HG03469 (cell line): ENCODE results near the gene SUSD1.
"Not testable (repeated sequence)": the region's sequence is repeated elsewhere in the genome, so short reads cannot be mapped to it uniquely, and the experiment has no call there.

Experiments
- ATAC-seq: cut with Tn5 transposase; IDR thresholded peaks from one replicate; pipeline ENCODE4 v1.9.1; 2021; ENCODE audit warnings: mild to moderate bottlenecking, moderate library complexity, moderate number of reproducible peaks; ENCODE audit not compliant: unreplicated experiment

SUSD1 gene

DNA sequence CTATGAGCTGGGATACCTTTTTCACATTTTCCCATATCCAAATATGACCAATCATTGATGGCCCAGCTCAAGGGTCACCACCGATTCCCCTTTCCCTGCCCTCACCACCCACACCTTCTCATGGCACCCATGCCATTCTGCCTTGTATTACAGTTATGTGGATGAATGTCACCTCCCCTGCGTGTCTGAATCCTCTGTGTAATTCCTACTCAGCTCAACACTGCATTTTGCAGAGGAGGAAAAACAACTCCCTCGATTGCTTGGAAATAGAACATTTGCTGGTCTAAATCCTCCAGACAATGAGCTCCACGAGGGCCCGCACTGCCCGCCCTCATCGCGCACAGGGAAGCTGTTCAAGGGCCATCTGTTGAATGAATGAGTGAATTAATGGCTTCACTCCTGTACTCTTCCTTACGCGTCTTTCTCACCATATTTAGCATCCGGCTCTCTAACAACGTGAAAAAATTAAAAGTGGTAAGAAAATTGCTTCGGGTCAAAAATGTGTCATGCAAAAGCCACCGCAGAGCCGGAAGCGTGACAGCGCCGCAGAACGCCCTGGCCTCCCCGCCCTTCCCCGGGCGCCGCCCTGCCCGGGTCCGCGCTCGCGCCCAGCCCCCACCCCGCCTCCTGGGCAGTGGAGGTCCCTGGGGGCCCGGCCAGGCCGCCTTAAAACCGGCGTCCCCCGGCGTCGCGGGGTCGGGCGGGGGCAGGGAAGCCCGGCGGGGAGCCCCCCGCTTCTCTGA lies 704 bp downstream of the SUSD1 start:
- peak; percentile 61 for ATAC-seq

DNA sequence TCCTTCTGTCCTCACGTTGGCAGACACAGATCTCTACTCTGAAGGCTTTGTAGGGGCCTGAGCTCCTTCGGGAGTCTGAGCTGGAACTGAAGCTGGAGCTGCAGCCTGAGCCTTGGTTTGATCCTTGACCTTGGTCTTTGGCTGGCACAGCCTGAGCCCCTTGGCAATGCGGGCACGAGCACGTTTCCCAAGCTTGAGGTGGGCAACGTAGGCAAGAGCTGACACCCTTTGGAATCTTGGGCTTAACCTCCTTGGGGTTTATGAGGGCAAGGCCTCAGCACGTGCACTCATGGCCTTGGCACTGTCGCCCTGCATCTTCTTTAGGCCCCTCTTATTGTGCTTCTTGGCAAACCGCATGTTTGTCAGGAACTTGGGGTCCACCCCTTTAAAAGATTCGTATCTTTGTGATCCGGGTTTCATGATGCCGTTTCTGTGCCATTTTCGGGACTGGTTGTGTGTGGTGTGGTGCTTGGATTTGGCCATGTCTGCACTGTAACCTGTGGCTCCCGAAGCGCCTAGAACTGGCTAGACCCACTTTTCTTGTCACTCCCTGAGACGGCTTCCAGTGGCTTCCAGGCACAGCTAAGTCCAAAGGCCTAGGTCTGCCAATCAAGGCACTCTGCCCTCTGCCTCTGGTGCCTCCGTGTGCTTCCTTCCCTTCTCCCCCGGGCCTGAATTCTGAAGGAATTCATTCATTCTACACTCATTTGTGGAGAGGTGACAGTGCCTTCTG lies 1.4 kb downstream of the SUSD1 start:
- ATAC-seq, result no peak

DNA sequence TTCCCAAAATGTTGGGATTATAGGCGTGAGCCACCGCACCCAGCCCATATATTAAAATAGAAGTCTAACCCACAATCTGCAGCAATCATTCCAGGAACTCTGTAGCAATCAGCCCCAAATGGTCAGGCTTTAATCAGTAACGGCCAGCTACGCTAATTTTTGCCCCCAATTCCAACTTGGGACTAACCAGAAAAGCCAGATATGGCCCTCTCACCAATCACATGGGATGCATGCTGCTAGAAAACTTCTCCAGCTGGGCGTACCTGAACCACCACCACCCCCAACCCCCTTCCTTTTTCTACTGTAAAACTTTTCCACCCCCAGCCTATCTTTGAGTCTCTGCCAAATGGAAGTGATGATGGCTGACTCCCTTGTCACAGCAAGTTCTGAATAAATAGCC lies 4.1 kb downstream of the SUSD1 start:
- ATAC-seq, result no peak

DNA sequence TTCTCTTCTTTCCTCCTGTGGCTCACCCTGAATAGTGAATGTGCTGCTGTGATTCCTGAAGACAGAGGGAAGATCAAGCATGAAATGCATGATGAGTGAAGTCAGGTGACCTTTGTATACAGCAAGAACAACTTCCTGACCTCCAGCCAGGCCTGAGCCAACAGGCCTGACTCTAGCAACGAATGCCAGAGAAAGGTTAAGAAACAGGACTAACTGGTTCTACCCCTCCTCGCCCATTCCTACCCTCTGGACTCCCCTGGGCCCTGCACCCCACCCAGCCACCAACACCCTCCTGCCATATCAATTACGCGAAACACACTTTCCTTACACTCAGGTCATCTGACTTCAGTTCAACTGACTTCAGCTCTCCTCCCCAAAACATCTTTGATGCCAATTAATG lies 4.9 kb downstream of the SUSD1 start:
- ATAC-seq, result no peak

DNA sequence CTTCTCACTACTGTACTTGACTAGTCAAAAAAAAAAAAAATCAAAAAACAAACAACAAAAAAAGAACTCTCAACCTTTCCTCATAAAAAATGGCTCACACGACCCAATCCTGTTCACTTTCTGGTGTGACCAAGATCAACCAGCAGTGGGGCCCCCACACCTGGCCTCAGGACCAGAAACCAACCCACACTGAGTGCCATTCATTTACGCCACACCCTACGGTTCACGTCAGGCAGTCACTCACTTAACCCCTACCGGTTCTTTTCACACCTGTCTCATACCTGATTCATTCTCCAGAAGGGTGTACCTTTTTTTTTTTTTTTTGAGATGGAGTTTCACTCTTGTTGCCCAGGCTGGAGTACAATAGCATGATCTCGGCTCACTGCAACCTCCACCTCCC lies 5.7 kb downstream of the SUSD1 start:
- ATAC-seq, result no peak

DNA sequence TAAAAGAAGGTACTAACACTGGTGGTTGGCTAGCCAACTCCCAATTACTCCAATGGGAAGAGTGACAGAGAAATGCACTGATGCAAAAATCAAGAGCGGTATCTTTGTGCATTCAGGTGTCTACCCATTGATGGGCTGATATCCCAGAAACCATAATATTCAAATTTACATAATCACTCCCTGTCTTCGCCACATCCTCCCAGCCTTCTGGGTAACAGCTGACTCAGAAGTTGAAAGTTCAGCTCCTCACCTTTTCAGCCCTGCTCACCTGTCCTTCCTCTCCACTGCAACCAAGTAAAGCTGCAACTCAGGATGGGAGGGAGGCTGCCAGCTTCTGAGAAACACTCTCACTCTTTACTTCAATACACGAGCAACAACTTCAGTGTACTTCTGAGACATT lies 6.9 kb downstream of the SUSD1 start:
- ATAC-seq, result no peak

DNA sequence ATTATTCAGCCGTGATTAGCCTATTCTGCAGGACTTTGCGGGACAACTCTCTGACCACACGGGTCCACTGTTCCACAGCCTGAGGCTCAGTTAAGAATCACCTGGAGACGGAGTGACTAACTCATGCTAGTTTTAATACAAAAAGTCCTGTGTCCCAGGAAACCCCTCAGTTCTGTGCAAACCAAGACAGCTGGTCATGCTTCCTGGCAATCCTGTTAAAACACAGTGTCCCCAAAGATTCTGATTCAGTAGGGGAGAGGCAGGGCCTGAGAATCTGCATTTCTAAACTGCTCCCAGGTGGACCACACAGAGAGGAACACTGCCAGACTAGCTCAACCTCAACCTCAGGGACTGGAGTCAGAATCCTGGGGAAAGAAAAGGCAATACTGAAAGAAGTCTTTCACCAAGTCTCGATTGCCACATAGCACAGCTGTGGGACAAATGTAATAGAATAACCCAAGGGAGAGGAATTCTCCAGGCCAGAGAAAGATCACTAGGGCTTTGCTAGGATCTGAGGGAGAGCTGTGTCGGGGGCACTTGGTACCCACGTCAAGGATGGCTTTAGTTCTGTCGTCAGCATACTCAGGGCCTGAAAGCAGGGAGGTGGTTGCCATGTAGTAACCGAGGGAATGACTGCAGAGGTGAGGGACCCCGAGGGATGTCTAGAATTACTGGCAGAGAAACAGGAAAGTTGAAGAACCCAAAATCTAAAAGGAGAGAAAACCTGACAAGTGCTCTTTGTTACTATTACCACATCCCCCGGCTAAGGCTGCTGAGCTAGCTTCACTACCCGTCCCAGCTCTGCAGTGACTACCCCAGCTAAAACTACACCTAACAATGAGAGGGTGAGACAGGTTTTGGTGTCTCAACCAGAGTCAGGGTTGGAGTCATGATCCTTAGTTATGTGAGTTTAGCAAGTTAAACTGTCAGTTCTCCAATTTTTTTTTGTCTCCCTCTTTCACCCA lies 8.6 kb downstream of the SUSD1 start:
- ATAC-seq, result no peak

DNA sequence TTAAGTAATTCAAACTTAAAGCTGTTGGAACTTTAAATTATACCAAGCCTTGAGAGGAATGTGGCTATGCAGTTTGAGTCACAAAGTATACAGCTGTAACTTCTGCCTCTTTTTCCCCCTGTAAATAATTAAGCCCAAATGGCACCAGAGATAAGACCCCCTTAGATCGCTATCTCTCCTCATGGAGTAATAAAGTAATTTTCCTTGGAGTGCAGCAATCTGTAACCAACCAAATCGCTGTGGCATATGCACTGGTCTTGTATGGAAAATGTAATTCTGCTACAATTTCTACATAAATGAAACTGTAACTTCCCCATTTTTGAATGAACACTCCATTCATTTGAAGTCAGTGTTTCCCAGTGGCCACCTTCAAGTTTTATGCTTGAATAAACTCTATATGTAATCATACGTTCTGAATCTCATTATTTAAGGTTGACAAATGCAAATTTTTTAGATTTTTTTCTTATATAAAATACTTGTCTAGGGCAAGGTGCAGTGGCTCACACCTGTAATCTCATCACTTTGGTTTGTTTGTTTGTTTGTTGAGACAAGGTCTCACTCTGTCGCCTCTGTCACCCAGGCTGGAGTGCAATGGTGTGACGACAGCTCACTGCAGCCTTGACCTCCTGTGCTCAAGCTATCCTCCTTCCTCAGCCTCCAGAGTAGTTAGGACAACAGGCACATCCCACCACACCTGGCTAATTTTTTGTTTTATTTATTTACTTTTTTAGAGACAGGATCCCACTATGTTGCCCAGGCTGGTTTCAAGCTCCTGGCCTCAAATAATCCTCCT lies 12.3 kb downstream of the SUSD1 start:
- ATAC-seq, result no peak

DNA sequence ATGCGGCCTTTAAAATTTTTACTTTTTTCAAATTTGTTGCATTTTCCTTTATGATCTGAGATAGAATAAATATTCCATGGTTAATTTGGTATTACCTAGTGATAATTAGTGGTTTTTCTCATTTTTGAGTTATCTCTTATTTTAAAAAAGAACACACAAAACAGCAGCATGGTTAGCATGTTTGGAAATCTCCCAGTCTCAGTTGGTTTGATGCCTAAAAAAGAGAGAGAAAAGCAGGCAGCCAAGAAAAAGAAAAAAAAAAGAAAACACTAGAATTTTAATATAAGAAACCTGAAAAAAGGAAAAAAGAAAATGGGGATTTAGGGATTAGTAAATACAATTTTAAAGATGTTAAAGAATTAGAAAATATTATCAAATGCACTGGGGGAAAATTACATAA lies 15.3 kb downstream of the SUSD1 start:
- ATAC-seq, result no peak

DNA sequence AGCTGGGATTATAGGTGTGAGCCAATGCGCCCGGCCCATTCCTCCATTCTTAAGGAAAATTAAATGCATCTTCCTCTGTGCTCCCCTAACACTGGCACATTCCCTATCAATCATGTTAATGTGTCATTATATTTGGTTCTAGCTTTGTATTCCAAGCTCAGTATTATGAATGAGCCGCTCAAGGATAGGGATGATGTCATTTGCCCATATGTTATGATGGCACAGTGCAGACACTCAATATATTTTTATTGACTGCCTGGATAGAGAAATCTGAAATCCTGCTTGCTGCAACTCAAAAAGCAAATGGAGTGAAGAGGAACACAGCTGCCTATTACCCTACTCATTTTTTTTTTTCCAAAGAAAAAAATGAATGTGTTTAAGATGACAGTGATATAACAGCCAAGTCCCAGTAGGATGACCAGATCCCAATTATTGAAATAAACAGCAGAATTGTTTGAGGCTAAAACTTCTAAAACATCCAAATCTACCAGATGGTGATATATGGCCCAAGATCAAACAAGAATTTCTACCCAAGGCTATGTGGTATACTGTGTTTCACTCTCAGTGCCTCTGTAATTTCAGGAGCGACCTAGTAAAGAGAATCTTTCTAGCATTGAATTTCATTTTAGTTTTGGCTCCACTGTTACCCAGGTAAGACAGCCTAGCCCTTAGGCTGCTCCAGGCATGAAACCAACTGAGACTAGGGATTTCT lies 16.3 kb downstream of the SUSD1 start:
- no peak for ATAC-seq

DNA sequence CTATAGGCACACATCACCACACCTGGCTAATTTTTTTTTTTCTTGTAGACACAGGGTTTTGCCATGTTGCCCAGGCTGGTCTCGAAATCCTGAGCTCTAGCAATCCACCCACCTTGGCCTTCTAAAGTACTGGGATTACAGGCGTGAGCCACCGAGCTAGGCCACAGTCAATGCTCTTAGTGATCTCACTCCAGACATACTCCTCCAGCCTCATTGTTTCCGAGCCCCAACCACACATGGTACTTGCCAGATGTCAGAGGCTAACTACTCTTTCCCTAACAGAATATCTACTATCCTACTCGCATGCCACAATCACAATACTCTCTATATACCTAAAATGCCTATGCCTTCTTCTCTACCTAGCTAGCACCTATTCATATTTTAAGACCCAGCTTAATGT lies 17.1 kb downstream of the SUSD1 start:
- no peak for ATAC-seq

DNA sequence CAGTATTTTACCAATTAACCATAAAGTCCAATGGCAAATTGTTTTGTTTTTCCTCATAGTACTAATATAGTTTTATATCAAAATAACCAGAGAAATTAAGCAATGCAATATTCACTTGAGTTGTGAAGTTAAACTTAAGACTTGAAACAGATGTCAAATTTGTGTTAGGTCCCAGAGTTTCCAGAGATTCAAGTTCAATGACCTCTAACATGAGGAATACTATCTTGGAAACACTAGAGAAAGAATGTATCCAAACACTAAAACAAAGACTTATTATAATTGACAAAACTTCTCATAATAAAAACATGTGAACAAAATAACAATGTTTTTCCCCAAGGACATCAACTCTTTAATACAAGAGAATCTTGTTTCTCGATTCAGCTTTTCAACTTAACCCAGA lies 18.0 kb downstream of the SUSD1 start:
- no peak for ATAC-seq

DNA sequence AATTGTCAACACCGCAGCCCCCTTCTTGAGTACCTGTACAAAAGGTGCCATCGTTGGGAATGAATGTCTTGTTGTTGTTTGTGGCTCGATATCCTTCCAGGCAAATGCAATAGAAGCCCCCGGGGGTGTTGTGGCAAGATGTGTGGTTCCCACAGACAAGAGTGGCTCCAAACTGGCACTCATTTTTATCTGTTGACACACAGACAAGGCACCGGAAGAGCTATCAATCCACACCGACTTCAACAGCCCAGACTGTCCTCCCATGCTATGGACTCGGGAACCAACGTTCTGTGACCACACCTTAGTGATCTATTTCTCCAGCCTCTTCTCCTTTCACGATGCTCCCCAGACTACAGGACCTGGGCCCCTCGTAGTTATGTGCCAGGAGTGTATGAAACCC lies 25.9 kb downstream of the SUSD1 start:
- ATAC-seq, result no peak

DNA sequence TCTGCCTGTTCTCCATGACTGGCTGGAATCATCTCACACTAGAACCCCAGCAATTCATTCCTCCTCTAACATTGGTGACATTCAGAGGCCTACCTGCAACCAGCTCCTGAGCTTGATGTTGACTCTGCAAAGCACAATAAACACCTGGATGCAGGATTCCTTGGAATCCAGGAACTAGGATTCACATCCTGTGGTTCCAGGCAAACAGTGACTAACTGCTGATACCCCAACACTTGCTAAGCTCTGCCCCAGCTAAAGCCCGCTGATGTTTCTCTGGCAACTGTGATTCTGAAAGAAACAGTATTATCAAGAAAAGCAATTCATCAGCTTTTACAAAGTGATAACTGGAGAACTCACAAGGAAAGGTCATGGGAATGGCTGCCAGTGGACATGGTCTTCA lies 29.2 kb downstream of the SUSD1 start:
- ATAC-seq, result no peak

DNA sequence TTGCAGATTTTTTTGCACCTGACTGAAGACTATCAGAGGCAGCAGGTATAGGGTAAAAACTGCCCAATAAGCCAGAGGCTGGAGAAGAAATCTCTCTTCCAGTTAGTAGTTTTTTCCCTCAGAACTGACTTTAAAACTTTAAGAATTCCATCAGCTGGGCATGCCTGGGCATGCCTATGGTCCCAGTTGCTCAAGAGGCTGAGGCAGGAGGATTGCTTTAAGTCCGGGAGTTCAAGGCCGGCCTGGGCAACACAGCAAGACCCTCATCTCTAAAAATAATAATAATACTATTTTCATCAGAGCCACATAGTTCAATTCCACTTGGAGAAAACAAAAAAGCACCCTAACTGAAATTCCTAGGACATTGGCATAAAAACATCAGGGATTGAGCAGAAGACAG lies 30.3 kb downstream of the SUSD1 start:
- ATAC-seq, result no peak

DNA sequence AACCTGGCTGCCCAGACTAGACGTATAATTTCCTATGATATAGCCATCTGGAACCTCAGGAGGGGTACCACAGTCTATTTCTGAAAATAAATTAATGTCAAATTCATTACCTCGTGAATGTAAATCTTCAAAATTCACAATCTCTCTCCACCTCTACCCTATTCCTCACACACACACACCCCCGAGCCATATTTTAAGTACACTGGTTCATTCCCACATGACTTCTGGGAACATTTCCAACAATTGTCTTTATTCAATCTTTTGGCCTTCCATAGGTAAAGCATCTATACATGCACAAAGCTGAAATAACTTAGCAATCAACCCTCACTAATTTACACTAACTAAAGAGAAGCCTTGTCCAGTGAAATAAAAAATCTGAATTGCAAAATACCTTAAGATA lies 32.7 kb downstream of the SUSD1 start:
- no peak for ATAC-seq

DNA sequence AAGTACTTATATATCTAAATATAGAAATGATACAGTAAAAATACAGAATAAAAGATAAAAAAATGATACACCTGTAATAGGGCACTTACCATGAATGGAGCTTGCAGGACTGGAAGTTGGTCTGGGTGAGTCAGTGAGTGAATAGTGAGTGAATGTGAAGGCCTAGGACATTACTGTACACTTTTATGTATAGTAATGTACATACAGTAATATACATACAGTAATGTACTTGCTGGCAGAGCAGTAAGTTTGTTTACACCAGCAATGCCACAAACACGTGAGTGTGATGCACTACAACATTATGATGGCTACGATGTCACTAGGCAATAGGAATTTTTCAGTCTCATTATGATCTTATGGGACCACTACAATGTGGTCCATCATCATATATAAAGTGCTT lies 34.2 kb downstream of the SUSD1 start:
- no peak for ATAC-seq

DNA sequence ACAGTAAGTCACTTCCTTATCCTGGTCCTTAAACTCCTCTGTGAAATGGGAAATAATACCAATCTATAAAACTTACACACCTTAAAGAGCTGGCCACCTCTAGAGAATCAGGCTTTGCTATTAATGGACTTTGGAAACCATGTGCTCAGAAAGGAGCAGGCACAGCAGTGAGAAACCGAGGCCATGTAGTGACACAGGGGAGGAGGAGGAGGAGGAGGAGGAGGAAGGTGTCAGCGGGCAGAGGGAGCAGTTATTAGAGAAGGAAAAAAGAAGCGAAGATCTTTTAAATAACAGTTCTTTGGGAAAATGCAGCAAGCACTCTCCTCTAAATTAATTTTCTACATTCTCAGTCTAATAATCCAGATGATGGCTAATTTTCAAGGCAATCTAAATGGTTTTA lies 38.0 kb downstream of the SUSD1 start:
- no peak for ATAC-seq

DNA sequence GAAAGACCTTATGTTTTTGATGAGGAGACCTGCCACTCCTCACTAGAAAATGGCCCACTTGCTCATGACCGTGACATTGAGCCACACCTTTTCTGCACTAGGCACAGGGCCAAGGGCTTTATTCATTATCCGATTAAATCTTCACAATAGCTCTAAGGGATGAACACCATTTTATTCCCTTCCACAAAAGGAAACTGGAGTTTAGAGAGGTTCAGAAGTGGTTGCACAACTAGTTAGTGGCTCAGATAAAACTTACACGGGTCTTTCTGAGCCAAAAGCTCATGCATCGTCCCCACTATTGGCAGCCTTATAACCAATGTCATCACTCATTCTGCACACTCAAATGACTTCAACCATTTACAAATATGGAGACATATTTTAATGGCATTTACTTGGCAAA lies 39.4 kb downstream of the SUSD1 start:
- ATAC-seq, result no peak

DNA sequence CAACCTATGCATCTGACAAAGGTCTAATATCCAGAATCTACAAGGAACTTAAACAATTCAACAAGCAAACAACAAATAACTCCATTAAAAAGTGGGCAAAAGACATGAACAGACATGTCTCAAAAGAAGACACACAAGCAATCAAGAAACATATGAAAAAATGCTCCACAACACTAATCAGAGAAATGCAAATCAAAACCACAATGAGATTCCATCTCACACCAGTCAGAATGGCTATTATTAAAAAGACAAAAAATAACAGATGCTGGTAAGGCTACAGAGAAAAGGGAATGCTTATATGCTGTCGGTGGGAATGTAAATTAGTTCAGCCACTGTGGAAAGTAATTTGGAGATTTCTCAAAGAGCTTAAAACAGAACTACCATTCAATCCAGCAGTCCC lies 41.3 kb downstream of the SUSD1 start:
- not testable (repeated sequence) for ATAC-seq
